K562 (cell line): Measurements from ENCODE around the gene SGMS1. TPM values are rescaled to one million over a fixed set of nuclear protein-coding genes. Genes with fewer than 3 reads are reported as not detected.

Source experiments
- ATAC-seq: fragments of 200-7000 bp; cut with Tn5 transposase; 3 replicates; pipeline ENCODE4 v1.9.1; 2020; ENCODE audit warnings: moderate library complexity
- BruUV-seq: library from RNA; stranded (reverse); fragments of 400-500 nt; replicated peaks from 2 replicates; lab custom pipeline; 2021; lab: Mats Ljungman, UMichigan
- CTCF ChIA-PET: fragments of 300-600 bp; formaldehyde crosslinking; extraction: SDS; loops from one replicate; lab custom pipeline; 2021; ENCODE audit warnings: low intra/inter-chr PET ratio; lab: Yijun Ruan, JAX
- POLR2A ChIA-PET: fragments of 300-600, 350-650 bp; sonication (Branson Sonifier 250); formaldehyde crosslinking; extraction: SDS; loops from one replicate; lab custom pipeline; 2021; ENCODE audit warnings: antibody characterized with exemption, inconsistent platforms; lab: Yijun Ruan, JAX
- DNase-seq, 4 experiments: peaks; one replicate each; pipeline versions ENCODE4 v3.0.0 to v3.0.0-alpha.2; 2011 to 2018; ENCODE audit warnings: low spot score in 3 of 4, mixed read lengths in 3 of 4; ENCODE audit errors: extremely low read depth in 1 of 4
- FAIRE-seq: peaks from 2 replicates; lab custom pipeline; 2011; peaks lifted over from hg19 to GRCh38; lab: Jason Lieb, UNC
- H2AFZ ChIP-seq: 2 replicates; pipeline ENCODE4 v1.6.0; 2011; ENCODE audit warnings: low read depth, low read length, control low read depth, inconsistent platforms
- H3K27ac ChIP-seq: fragments of 200-600 bp; 3 replicates; pipeline ENCODE4 v1.8.0; 2011; ENCODE audit warnings: low read depth, mild to moderate bottlenecking, control low read depth, inconsistent platforms, low read length, moderate library complexity, mixed read lengths; ENCODE audit errors: extremely low read depth
- H3K27me3 ChIP-seq, 2 experiments: fragments of 300-600 bp in 1 of 2; 2 replicates in 1 of 2; 3 replicates in 1 of 2; pipeline versions ENCODE4 v1.6.0 to v1.8.0; 2011; ENCODE audit warnings: inconsistent platforms in 2 of 2, low read length in 2 of 2, mild to moderate bottlenecking in 1 of 2, mixed read lengths in 1 of 2, moderate library complexity in 1 of 2; ENCODE audit not compliant: control insufficient read depth in 2 of 2, insufficient read depth in 2 of 2
- H3K36me3 ChIP-seq: fragments of 300-600 bp; 3 replicates; pipeline ENCODE4 v1.8.0; 2011; ENCODE audit warnings: mild to moderate bottlenecking, low read length, inconsistent platforms; ENCODE audit not compliant: control insufficient read depth, insufficient read depth
- H3K4me1 ChIP-seq, 2 experiments: fragments of 200-600 bp in 1 of 2; replicated peaks in 1 of 2; 2 replicates in 1 of 2; 3 replicates in 1 of 2; pipeline versions ENCODE4 v1.5.1 to v1.8.0; 2011; ENCODE audit warnings: inconsistent platforms in 2 of 2, low read length in 2 of 2, mild to moderate bottlenecking in 1 of 2, mixed read lengths in 1 of 2, moderate library complexity in 1 of 2; ENCODE audit not compliant: control insufficient read depth in 2 of 2, insufficient read depth in 2 of 2
- H3K4me2 ChIP-seq: 2 replicates; pipeline ENCODE4 v1.6.1; 2011; ENCODE audit warnings: low read length, control low read depth, inconsistent platforms, mixed read lengths; ENCODE audit not compliant: insufficient read depth
- H3K4me3 ChIP-seq: fragments of 200-600 bp; sonication (generic), shearing (Covaris generic); 2 replicates; pipeline ENCODE4 v1.5.1; 2016; ENCODE audit warnings: control low read depth, inconsistent platforms
- H3K79me2 ChIP-seq: fragments of 200-600 bp; 3 replicates; pipeline ENCODE4 v1.8.0; 2011; ENCODE audit warnings: low read length, inconsistent platforms; ENCODE audit not compliant: control insufficient read depth, insufficient read depth
- H3K9ac ChIP-seq, 2 experiments: 2 replicates each; pipeline versions ENCODE4 v1.6.0 to v1.6.1; 2011; ENCODE audit warnings: low read depth in 2 of 2, low read length in 2 of 2, control low read depth in 1 of 2, inconsistent platforms in 1 of 2, mild to moderate bottlenecking in 1 of 2, mixed read lengths in 1 of 2; ENCODE audit not compliant: insufficient read depth in 1 of 2
- H3K9me1 ChIP-seq: one replicate; pipeline ENCODE4 v1.6.0; 2011; ENCODE audit warnings: inconsistent platforms, mild to moderate bottlenecking, low read length, moderate library complexity; ENCODE audit not compliant: control insufficient read depth, insufficient read depth
- H3K9me3 ChIP-seq: replicated peaks from 2 replicates; pipeline ENCODE4 v1.5.1; 2011; ENCODE audit warnings: low read depth, low read length, inconsistent platforms; ENCODE audit not compliant: control insufficient read depth, insufficient read depth
- H4K20me1 ChIP-seq: replicated peaks from 2 replicates; pipeline ENCODE4 v1.6.1; 2011; ENCODE audit warnings: low read length, inconsistent platforms, mixed read lengths; ENCODE audit not compliant: control insufficient read depth, insufficient read depth
- FIP1L1 ChIP-seq: fragments of 200-400 bp; formaldehyde crosslinking; IDR thresholded peaks from 2 replicates; pipeline ENCODE4 v1.6.1; 2018; ENCODE audit warnings: mild to moderate bottlenecking, low read depth, low read length; ENCODE audit not compliant: poor library complexity, severe bottlenecking
- HMGN3 ChIP-seq: IDR thresholded peaks from 2 replicates; pipeline ENCODE4 v1.6.1; 2011; ENCODE audit warnings: borderline replicate concordance, low read depth, mild to moderate bottlenecking, mixed read lengths, low read length; ENCODE audit not compliant: insufficient read length; ENCODE audit errors: extremely low read depth
- LCOR ChIP-seq: sonication (generic); formaldehyde crosslinking; IDR thresholded peaks from 2 replicates; pipeline ENCODE4 v1.8.0; 2022; ENCODE audit warnings: mild to moderate bottlenecking, missing genetic modification reagents
- PCBP2 ChIP-seq: fragments of 200-400 bp; formaldehyde crosslinking; IDR thresholded peaks from 2 replicates; pipeline ENCODE4 v1.6.1; 2018; ENCODE audit warnings: low read length, low read depth, mild to moderate bottlenecking, moderate library complexity; ENCODE audit not compliant: poor library complexity, severe bottlenecking
- PML ChIP-seq: IDR thresholded peaks from 2 replicates; pipeline ENCODE4 v1.6.1; 2012; ENCODE audit warnings: low read length, inconsistent platforms
- RBM17 ChIP-seq: fragments of 200-400 bp; formaldehyde crosslinking; IDR thresholded peaks from 2 replicates; pipeline ENCODE4 v1.6.1; 2017; ENCODE audit warnings: low read depth, mild to moderate bottlenecking, low read length, borderline replicate concordance
- RERE ChIP-seq: sonication (generic); formaldehyde crosslinking; IDR thresholded peaks from 2 replicates; pipeline ENCODE4 v1.8.0; 2023; ENCODE audit warnings: missing genetic modification reagents, mild to moderate bottlenecking, borderline replicate concordance
- SIN3A ChIP-seq, 2 experiments: fragments of 150-350 bp in 1 of 2; IDR thresholded peaks; 2 replicates each; pipeline ENCODE4 v1.6.1; 2011 to 2016; ENCODE audit warnings: borderline replicate concordance in 2 of 2, low read depth in 2 of 2, low read length in 2 of 2, mild to moderate bottlenecking in 2 of 2, moderate library complexity in 2 of 2; ENCODE audit not compliant: control insufficient read depth in 1 of 2
- TGIF2 ChIP-seq: sonication (generic); formaldehyde crosslinking; IDR thresholded peaks from 2 replicates; pipeline ENCODE4 v1.8.1; 2022; ENCODE audit warnings: mild to moderate bottlenecking, missing genetic modification reagents, moderate library complexity
- WGBS: fragments of 100-300 bp; shearing (Covaris generic); methylation state at CpG from one replicate; pipeline ENCODE4 v1.1.6; 2016; ENCODE audit warnings: low coverage, mixed read lengths; ENCODE audit not compliant: insufficient coverage; ENCODE audit errors: missing lambda C conversion rate; 5-methylcytosine and 5-hydroxymethylcytosine counted together
- in situ Hi-C: fragments of 300-500 bp; cut with MboI; formaldehyde crosslinking; loops from 4 replicates; pipeline ENCODE4 v1.15.0; 2018; ENCODE audit warnings: inconsistent platforms, mixed read lengths
- intact Hi-C: fragments of 100-400 bp; cut with micrococcal nuclease; formaldehyde crosslinking; loops from 2 replicates; pipeline ENCODE4 v1.14.2; 2022
- polyA plus RNA-seq, 8 experiments: library from polyadenylated mRNA; depleted of rRNA in 4 of 8; stranded (reverse) in 5 of 8; unstranded in 3 of 8; fragments of >200 nt; fragmentation: Nextera tagmentation in 2 of 8; fragmentation: Illumina TruSeq in 1 of 8; extraction: Ambion mirVana in 2 of 8; extraction: Trizol in 1 of 8; gene quantifications; 2 replicates each; pipeline versions ENCODE4 v1.2.1 to v1.2.3, GENCODE V29; 2011 to 2014; ENCODE audit warnings: inconsistent platforms in 1 of 8, missing spikeins in 1 of 8
- total RNA-seq, 7 experiments: library from RNA; depleted of rRNA in 6 of 7; stranded (reverse); fragments of >200 nt in 6 of 7; fragmentation: Illumina TruSeq in 2 of 7; extraction: Trizol in 2 of 7; gene quantifications; 2 replicates each; pipeline versions ENCODE4 v1.2.1 to v1.2.3, GENCODE V29; 2011 to 2021; ENCODE audit warnings: low replicate concordance in 1 of 7

The SGMS1 gene
- total and polyA plus RNA-seq, 9 of the 15 experiments (the other 6 are each of a cell fraction or from before 2014, with no cell fraction given) = 22.6 to 232 (median 82.2) TPM

GRCh38 chr10:50392966-50393718 is 230.6 kb downstream of the SGMS1 start:
- ATAC-seq = peak; percentile 16; the same call in 2 of the 3 replicates
- BruUV-seq = no TSS peak
- no peaks in the 10 kb centered on the region for H3K9me3 ChIP-seq
- DNase-seq = peak in 2 of 4 experiments; percentile 38 to 62
- H3K4me2 ChIP-seq = peak overlapping the region; percentile 22; the same call in 1 of the 2 replicates
- H3K36me3 ChIP-seq = peaks cover 41% of the 10 kb centered on the region
- 1% methylated on average over 6 of the region's 6 CpGs for WGBS
- no peaks in the 10 kb centered on the region for H3K27me3 ChIP-seq
- ChIA-PET CTCF (no interaction called here), POLR2A (no interaction called here)
- no peak overlapping the region for H3K9ac ChIP-seq
- H4K20me1 ChIP-seq = peaks cover 59% of the 10 kb centered on the region
- in situ Hi-C loops = no loop called here
- peaks cover 100% of the 10 kb centered on the region for H3K79me2 ChIP-seq
- FAIRE-seq = peak; percentile 32
- H3K4me3 ChIP-seq = no peak overlapping the region
- intact Hi-C loops = no loop called here
- H2AFZ ChIP-seq = no peak overlapping the region
- H3K4me1 ChIP-seq = peaks cover 14 to 45% of the 10 kb centered on the region in 2 experiments
- H3K27ac ChIP-seq = peak overlapping the region; percentile 13; the same call in 1 of the 3 replicates
- no peaks in the 10 kb centered on the region for H3K9me1 ChIP-seq
- no peak for TF ChIP-seq SIN3A (IDR thresholded peaks at IDR 0.05; ENCODE audit: borderline replicate concordance in 2 of 2, control insufficient read depth in 1 of 2, low read depth in 2 of 2, low read length in 2 of 2)
- no peak for TF ChIP-seq RBM17
- no peak for TF ChIP-seq HMGN3
- no peak for TF ChIP-seq FIP1L1
- peak; percentile 39; the same call in 1 of the 2 replicates for TF ChIP-seq LCOR (CRISPR knock-in tag)
- no peak for TF ChIP-seq PCBP2
- no peak for TF ChIP-seq TGIF2 (CRISPR knock-in tag)
- no peak for TF ChIP-seq RERE
- peak; percentile 18; the same call in 1 of the 2 replicates for TF ChIP-seq PML
